ENCODE measurements around the gene LRRC43. TPM values are rescaled to one million over a fixed set of nuclear protein-coding genes. Genes with fewer than 3 reads are reported as not detected.
"Not testable (repeated sequence)": the region's sequence is repeated elsewhere in the genome, so short reads cannot be mapped to it uniquely, and the experiment has no call there.

Gene LRRC43
- total and polyA plus RNA-seq, 10 of the 15 experiments (the other 5 are each of a cell fraction or from before 2014, with no cell fraction given), result 0.23 TPM; not detected in 9

GRCh38 chr12:122202017-122202416 lies 19.1 kb downstream of the LRRC43 start (continued):
- TF ChIP-seq E4F1 (IDR thresholded peaks at IDR 0.05; ENCODE audit: borderline replicate concordance, partially characterized antibody) (no peak), CEBPZ (IDR thresholded peaks at IDR 0.05; ENCODE audit: low read depth, low read length) (no peak), TCF7 (IDR thresholded peaks at IDR 0.05; ENCODE audit: borderline replicate concordance) (no peak), IKZF2 (IDR thresholded peaks at IDR 0.05) (no peak), MLLT1 (IDR thresholded peaks at IDR 0.05) (no peak), SIX5 (IDR thresholded peaks at IDR 0.05; ENCODE audit: low read depth, low read length, severe bottlenecking) (no peak), HDAC2 (IDR thresholded peaks at IDR 0.05) (no peak), SREBF2 (IDR thresholded peaks at IDR 0.05; ENCODE audit: low read length) (no peak)

GRCh38 chr12:122202811-122203210 lies 19.9 kb downstream of the LRRC43 start:
- H4K20me1 ChIP-seq (ENCODE audit: control insufficient read depth, insufficient read depth); H3K27me3 ChIP-seq (replicated peaks in 1 of 2; ENCODE audit: control insufficient read depth in 2 of 2, insufficient read depth in 2 of 2, low read length in 1 of 2); RAD21 ChIA-PET (ENCODE audit: unreplicated experiment); FAIRE-seq; SMC1A ChIA-PET (ENCODE audit: uncharacterized antibody, unreplicated experiment); BruUV-seq (replicated peaks); H3K9ac ChIP-seq (ENCODE audit: control insufficient read depth, insufficient read depth, low read length); POLR2A ChIA-PET; in situ Hi-C loops (cut with MboI); H3K36me3 ChIP-seq (ENCODE audit: control insufficient read depth in 2 of 2, insufficient read depth in 2 of 2, low read length in 1 of 2); H3K4me3 ChIP-seq; ATAC-seq; H3K27ac ChIP-seq (ENCODE audit: control insufficient read depth, insufficient read depth); CTCF ChIA-PET; H3K79me2 ChIP-seq (ENCODE audit: control insufficient read depth, insufficient read depth, low read length); H3K4me1 ChIP-seq (ENCODE audit: control insufficient read depth, insufficient read depth, low read length); DNase-seq (ENCODE audit: low read depth, low spot score); intact Hi-C loops (cut with micrococcal nuclease; ENCODE audit: unreplicated experiment); H3K9me3 ChIP-seq (replicated peaks; ENCODE audit: control insufficient read depth, insufficient read depth, low read length); H2AFZ ChIP-seq (ENCODE audit: control insufficient read depth, low read depth, low read length): not testable (repeated sequence)
- WGBS (ENCODE audit: insufficient coverage, insufficient replicate concordance, low lambda C conversion rate, missing lambda C conversion rate), result 77% methylated on average over 19 of the region's 19 CpGs
- peak overlapping the region; percentile 79 for H3K4me2 ChIP-seq (ENCODE audit: control insufficient read depth, insufficient read depth)

All from GM12878 (cell line).